ENCODE measurements around the gene RFX3. TPM values are rescaled to one million over a fixed set of nuclear protein-coding genes. Genes with fewer than 3 reads are reported as not detected.

Gene RFX3
- total RNA-seq, 1 donor = 1.4 TPM

DNA sequence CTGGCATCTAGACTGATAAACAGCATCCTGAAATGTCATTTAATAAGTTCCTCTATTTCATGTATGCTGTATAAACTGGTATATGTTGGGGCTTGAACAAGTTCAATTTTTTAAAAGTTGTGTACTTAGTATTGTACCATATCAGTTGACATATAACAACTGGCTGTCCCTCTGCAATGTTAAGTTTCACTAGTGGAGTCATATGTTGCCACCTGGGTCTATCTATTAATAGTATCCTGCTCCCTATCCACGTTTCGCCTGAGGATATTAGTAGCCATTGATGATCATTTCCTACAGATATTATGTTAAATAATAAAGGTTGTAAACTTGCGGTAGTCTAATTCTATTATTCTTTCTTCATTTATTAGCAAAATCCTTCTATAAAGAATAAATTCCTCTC, 177.6 kb downstream of the RFX3 start:
- Histone ChIP-seq H3K4me3 (ENCODE audit: insufficient read depth, low read length) (no peak overlapping the region), H3K4me2 (ENCODE audit: insufficient read depth, low read length) (no peak overlapping the region), H3K9me3 (ENCODE audit: low read depth, low read length) (no peaks in the 10 kb centered on the region), H3K27me3 (ENCODE audit: insufficient read depth, low read length) (no peaks in the 10 kb centered on the region), H3K36me3 (ENCODE audit: insufficient read depth, low read length) (no peaks in the 10 kb centered on the region), H2AFZ (ENCODE audit: low read length) (no peak overlapping the region), H3K4me1 (ENCODE audit: insufficient read depth, low read length) (peaks cover 6% of the 10 kb centered on the region), H3K27ac (ENCODE audit: low read depth, low read length) (no peak overlapping the region), H3K79me2 (ENCODE audit: insufficient read depth, low read length) (no peaks in the 10 kb centered on the region), H4K20me1 (ENCODE audit: insufficient read depth, low read length) (no peaks in the 10 kb centered on the region)
- no peak for TF ChIP-seq CTCF (IDR thresholded peaks at IDR 0.05; ENCODE audit: extremely low read depth, low read depth, low read length)
- DNase-seq (ENCODE audit: insufficient read length, low spot score, missing footprints) = no peak

- no peak for DNase-seq (ENCODE audit: insufficient read length, low spot score, missing footprints)
- Histone ChIP-seq H3K9me3 (ENCODE audit: low read depth, low read length) (no peaks in the 10 kb centered on the region), H3K27ac (ENCODE audit: low read depth, low read length) (no peak overlapping the region), H3K36me3 (ENCODE audit: insufficient read depth, low read length) (no peaks in the 10 kb centered on the region), H3K27me3 (ENCODE audit: insufficient read depth, low read length) (no peaks in the 10 kb centered on the region), H2AFZ (ENCODE audit: low read length) (no peak overlapping the region), H3K79me2 (ENCODE audit: insufficient read depth, low read length) (no peaks in the 10 kb centered on the region), H3K4me1 (ENCODE audit: insufficient read depth, low read length) (peaks cover 19% of the 10 kb centered on the region), H4K20me1 (ENCODE audit: insufficient read depth, low read length) (no peaks in the 10 kb centered on the region), H3K4me2 (ENCODE audit: insufficient read depth, low read length) (no peak overlapping the region), H3K4me3 (ENCODE audit: insufficient read depth, low read length) (no peak overlapping the region)
- no peak for TF ChIP-seq CTCF (IDR thresholded peaks at IDR 0.05; ENCODE audit: extremely low read depth, low read depth, low read length)
Observed at GRCh38 chr9:3346549-3346948, 179.3 kb downstream of the RFX3 start.

GRCh38 chr9:3343671-3344070, 182.1 kb downstream of the RFX3 start:
- no peaks in the 10 kb centered on the region for H4K20me1 ChIP-seq (ENCODE audit: insufficient read depth, low read length)
- no peak overlapping the region for H3K4me3 ChIP-seq (ENCODE audit: insufficient read depth, low read length)
- no peak overlapping the region for H3K4me2 ChIP-seq (ENCODE audit: insufficient read depth, low read length)
- no peak overlapping the region for H2AFZ ChIP-seq (ENCODE audit: low read length)
- H3K79me2 ChIP-seq (ENCODE audit: insufficient read depth, low read length) = no peaks in the 10 kb centered on the region
- no peak for DNase-seq (ENCODE audit: insufficient read length, low spot score, missing footprints)
- no peaks in the 10 kb centered on the region for H3K36me3 ChIP-seq (ENCODE audit: insufficient read depth, low read length)
- peaks cover 19% of the 10 kb centered on the region for H3K4me1 ChIP-seq (ENCODE audit: insufficient read depth, low read length)
- no peak overlapping the region for H3K27ac ChIP-seq (ENCODE audit: low read depth, low read length)
- H3K9me3 ChIP-seq (ENCODE audit: low read depth, low read length) = no peaks in the 10 kb centered on the region
- no peak for TF ChIP-seq CTCF (IDR thresholded peaks at IDR 0.05; ENCODE audit: extremely low read depth, low read depth, low read length)
- H3K27me3 ChIP-seq (ENCODE audit: insufficient read depth, low read length) = no peaks in the 10 kb centered on the region

- H4K20me1 ChIP-seq (ENCODE audit: insufficient read depth, low read length) = no peaks in the 10 kb centered on the region
- peak overlapping the region; percentile 72 for H3K4me2 ChIP-seq (ENCODE audit: insufficient read depth, low read length)
- H3K27ac ChIP-seq (ENCODE audit: low read depth, low read length) = peak overlapping the region; percentile 72
- peaks cover 32% of the 10 kb centered on the region for H3K4me1 ChIP-seq (ENCODE audit: insufficient read depth, low read length)
- H2AFZ ChIP-seq (ENCODE audit: low read length) = no peak overlapping the region
- TF ChIP-seq CTCF (IDR thresholded peaks at IDR 0.05; ENCODE audit: extremely low read depth, low read depth, low read length) = no peak
- no peak for DNase-seq (ENCODE audit: insufficient read length, low spot score, missing footprints)
- H3K27me3 ChIP-seq (ENCODE audit: insufficient read depth, low read length) = no peaks in the 10 kb centered on the region
- H3K79me2 ChIP-seq (ENCODE audit: insufficient read depth, low read length) = no peaks in the 10 kb centered on the region
- no peaks in the 10 kb centered on the region for H3K36me3 ChIP-seq (ENCODE audit: insufficient read depth, low read length)
- peak overlapping the region; percentile 46 for H3K4me3 ChIP-seq (ENCODE audit: insufficient read depth, low read length)
- H3K9me3 ChIP-seq (ENCODE audit: low read depth, low read length) = no peaks in the 10 kb centered on the region
Observed at GRCh38 chr9:3342159-3342777, 183.5 kb downstream of the RFX3 start.

Data from osteoblast (primary cell).